Subcutaneous preadipocyte (primary cell): ENCODE measurements around the gene PM20D1. TPM values are rescaled to one million over a fixed set of nuclear protein-coding genes. Genes with fewer than 3 reads are reported as not detected.

ENCODE experiments used
- total RNA-seq: library from RNA; depleted of rRNA; stranded (reverse); fragments of >200 nt; gene quantifications from 2 replicates; pipeline ENCODE4 v1.2.3, GENCODE V29; 2012

Gene PM20D1
- total RNA-seq, result not detected in 2 replicates

GRCh38 chr1:205849619-205850355 lies at the start of gene PM20D1:
TSS of gene PM20D1 (minus strand) at chr1:205850132. CDS start at chr1:205850072, 60 bp downstream.

GRCh38 chr1:205812878-205813754 lies 36.8 kb downstream of the PM20D1 start, which contains the start of gene SLC41A1:
TSS of gene SLC41A1 (minus strand) at chr1:205813198. CDS start at chr1:205810441, 2,757 bp downstream.

Other genes with a start within 250 kb of the PM20D1 start
- gene ELK4, start 218.1 kb downstream of the PM20D1 start, total RNA-seq, result 17.3 and 24.4 TPM in 2 replicates
- gene SLC45A3, start 169.6 kb downstream of the PM20D1 start, total RNA-seq, result 0.37 and 0.78 TPM in 2 replicates
- gene NUCKS1, start 100.0 kb downstream of the PM20D1 start, total RNA-seq, result 124 and 156 TPM in 2 replicates
- gene RAB29, start 74.7 kb downstream of the PM20D1 start, total RNA-seq, result 21.7 and 23.9 TPM in 2 replicates
- gene SLC41A1, start 36.9 kb downstream of the PM20D1 start, total RNA-seq, result 8.8 and 12.1 TPM in 2 replicates
- gene SLC26A9, start 93.3 kb upstream of the PM20D1 start, total RNA-seq, result under 0.01 TPM in 1 of 2 replicates, not detected in the other
- 8.2 and 9.9 TPM in 2 replicates for gene RAB7B, start 153.3 kb upstream of the PM20D1 start, total RNA-seq
- gene CTSE, start 173.8 kb upstream of the PM20D1 start, total RNA-seq, result not detected in 2 replicates
- gene RHEX, start 203.0 kb upstream of the PM20D1 start, total RNA-seq, result not detected in 2 replicates